T-helper 2 cell treated with Interferon-gamma antibody and Interleukin-4, amounts not matched to agents 100 ng/mL and 5 ng/mL, for 36 hours (primary cell): ENCODE measurements around the gene SELENOW. TPM values are rescaled to one million over a fixed set of nuclear protein-coding genes. Genes with fewer than 3 reads are reported as not detected.

Experiments used
- intact Hi-C: fragments of 100-400 bp; cut with micrococcal nuclease; formaldehyde crosslinking; loops from one replicate; pipeline ENCODE4 v1.15.1; 2023
- total RNA-seq: library from RNA; stranded (reverse); gene quantifications from 2 replicates; pipeline ENCODE4 v1.2.3, GENCODE V29; 2022

SELENOW gene
- total RNA-seq, 1 donor from 2014 or later: 95.1 TPM

DNA sequence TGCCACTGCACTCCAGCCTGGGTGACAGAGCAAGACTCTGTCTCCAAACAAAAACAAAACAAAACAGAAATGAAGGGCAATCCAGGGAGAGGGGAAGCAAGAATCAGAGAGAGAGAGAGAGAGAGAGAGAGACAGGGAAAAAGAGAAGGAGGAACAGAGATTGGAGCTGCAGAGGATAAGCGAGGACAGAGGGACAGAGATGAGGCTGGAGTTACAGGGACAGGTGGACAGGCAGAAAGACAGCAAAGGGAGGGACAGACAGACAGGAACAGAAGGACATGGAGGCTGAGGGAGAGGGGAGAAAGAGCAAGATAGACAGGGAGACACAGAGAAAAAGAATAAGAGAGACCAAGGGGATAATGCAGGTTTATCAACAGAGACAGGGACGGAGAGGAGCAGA, 41.9 kb downstream of the SELENOW start:
- intact Hi-C loops: no loop called here

DNA sequence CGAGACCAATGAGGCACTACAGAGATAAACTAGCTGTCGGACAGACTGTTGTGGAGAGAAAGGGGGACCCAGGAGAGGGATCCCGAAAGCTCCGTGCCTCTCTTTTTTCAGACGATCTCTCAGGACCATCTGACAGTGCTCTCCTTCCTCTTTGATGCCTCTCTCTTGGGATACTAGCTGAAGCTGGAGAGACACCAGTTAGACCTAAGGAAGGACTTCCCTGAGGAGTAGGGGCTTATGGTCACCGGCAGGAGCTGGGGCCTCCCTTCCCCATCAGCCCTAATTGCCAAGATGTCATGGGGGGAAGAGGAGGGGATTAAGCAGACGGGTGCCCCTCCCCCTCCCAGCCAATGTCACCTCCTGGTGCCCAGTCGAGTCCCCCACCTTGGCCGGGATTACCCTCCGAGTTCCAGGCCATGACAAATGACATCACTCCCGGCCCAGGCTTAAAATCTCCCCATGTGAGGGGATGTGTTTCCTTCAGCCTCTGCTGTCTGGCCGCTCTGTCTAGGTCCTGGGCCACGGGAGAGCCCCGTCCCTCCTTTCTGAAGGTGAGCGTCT, 43.0 kb downstream of the SELENOW start, which contains the start of gene CRX:
Gene CRX, plus strand, starts transcription at position 478 of the 561 bp plus-strand sequence. CDS start 12,507 bp downstream, outside the sequence.
- intact Hi-C loops: no loop called here

GRCh38 chr19:47824396-47824795, 45.9 kb downstream of the SELENOW start:
- intact Hi-C loops: no loop called here

DNA sequence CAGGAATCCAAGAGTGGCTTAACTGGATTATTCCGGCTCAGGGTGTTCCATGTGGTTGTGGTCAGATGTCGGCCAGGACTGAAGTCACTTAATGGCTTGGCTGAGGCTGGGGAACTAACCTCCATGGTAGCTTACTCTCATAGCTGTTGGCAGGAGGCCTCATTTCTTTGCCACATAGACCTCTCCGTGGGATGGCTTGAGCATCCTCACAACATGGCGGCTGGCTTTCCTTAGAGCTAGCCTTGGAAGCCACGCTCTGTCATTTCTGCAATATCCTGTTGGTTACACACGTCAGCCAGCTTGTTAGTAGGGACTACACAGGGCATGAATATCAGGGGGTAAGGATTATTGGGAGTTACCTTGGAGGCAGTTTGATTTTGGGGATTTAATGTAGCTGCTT, 48.3 kb downstream of the SELENOW start:
- intact Hi-C loops: no loop called here

DNA sequence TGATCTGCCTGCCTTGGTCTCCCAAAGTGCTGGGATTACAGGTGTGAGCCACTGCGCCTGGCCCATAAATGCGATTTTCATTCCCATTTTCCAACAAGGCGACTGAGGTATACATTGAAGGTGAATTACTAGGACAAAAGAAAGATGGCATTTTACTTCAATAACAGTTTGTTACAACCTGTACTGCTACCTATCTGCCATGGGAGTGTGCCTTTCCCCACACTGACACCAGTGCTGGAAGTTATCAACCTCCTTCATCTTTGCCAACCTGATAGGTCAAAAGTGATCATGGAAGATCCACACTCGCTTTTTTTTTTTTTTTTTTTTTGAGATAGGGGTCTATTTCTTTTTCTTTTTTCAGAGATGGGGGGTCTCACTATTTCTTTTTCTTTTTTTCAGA, 54.2 kb downstream of the SELENOW start:
- intact Hi-C loops: no loop called here

Other genes starting within 250 kb of the SELENOW start
- gene ZNF541, start 205.6 kb upstream of the SELENOW start, total RNA-seq: 0.39 and 0.50 TPM in 2 replicates
- 15.8 and 16.6 TPM in 2 replicates for gene BICRA, start 169.6 kb upstream of the SELENOW start, total RNA-seq
- gene EHD2, start 65.3 kb upstream of the SELENOW start, total RNA-seq: 0.11 TPM in 1 of 2 replicates, not detected in the other
- gene NOP53, start 33.2 kb upstream of the SELENOW start, total RNA-seq: 286 and 295 TPM in 2 replicates
- not detected in 2 replicates for gene TPRX1, start 25.8 kb downstream of the SELENOW start, total RNA-seq
- gene CRX, start 43.2 kb downstream of the SELENOW start, total RNA-seq: not detected in 2 replicates
- not detected in 2 replicates for gene TPRX2, start 80.5 kb downstream of the SELENOW start, total RNA-seq
- gene SULT2A1, start 107.6 kb downstream of the SELENOW start, total RNA-seq: not detected in 2 replicates
- not detected in 2 replicates for gene BSPH1, start 213.5 kb downstream of the SELENOW start, total RNA-seq
- gene ELSPBP1, start 215.9 kb downstream of the SELENOW start, total RNA-seq: not detected in 2 replicates